KMS-11 (cell line): Measurements from ENCODE around the gene CDH4.

Source experiments
- H2AFZ ChIP-seq: fragments of 200-600 bp; sonication (generic); 2 replicates; pipeline ENCODE4 v1.6.1; 2016; ENCODE audit warnings: antibody characterized with exemption, mixed run types, low read depth
- H3K27ac ChIP-seq: fragments of 200-600 bp; sonication (generic); 2 replicates; pipeline ENCODE4 v1.6.1; 2016; ENCODE audit warnings: mild to moderate bottlenecking, mixed run types
- H3K27me3 ChIP-seq: fragments of 200-600 bp; sonication (generic); 2 replicates; pipeline ENCODE4 v1.6.1; 2017; ENCODE audit warnings: mild to moderate bottlenecking, low read depth, mixed run types, moderate library complexity; ENCODE audit not compliant: insufficient read depth
- H3K36me3 ChIP-seq: fragments of 200-600 bp; sonication (generic); 2 replicates; pipeline ENCODE4 v1.6.1; 2017; ENCODE audit warnings: mild to moderate bottlenecking, mixed run types; ENCODE audit not compliant: insufficient read depth
- H3K4me1 ChIP-seq: fragments of 200-600 bp; sonication (generic); 2 replicates; pipeline ENCODE4 v1.6.1; 2016; ENCODE audit warnings: mild to moderate bottlenecking, low read depth, mixed run types; ENCODE audit not compliant: poor library complexity, severe bottlenecking
- H3K4me2 ChIP-seq: fragments of 200-600 bp; sonication (generic); 2 replicates; pipeline ENCODE4 v1.7.0; 2016; ENCODE audit warnings: mild to moderate bottlenecking, mixed run types
- H3K4me3 ChIP-seq: fragments of 200-600 bp; sonication (generic); IDR thresholded peaks from 2 replicates; pipeline ENCODE4 v1.6.1; 2017; ENCODE audit warnings: low read depth, low read length, mixed read lengths; ENCODE audit not compliant: insufficient read depth
- H3K79me2 ChIP-seq: fragments of 200-600 bp; sonication (generic); 2 replicates; pipeline ENCODE4 v1.6.1; 2016; ENCODE audit warnings: low read depth, mixed run types; ENCODE audit not compliant: insufficient read depth
- H3K9ac ChIP-seq: fragments of 200-600 bp; sonication (generic); 2 replicates; pipeline ENCODE4 v1.6.1; 2016; ENCODE audit warnings: mild to moderate bottlenecking, mixed run types
- H4K20me1 ChIP-seq: fragments of 200-600 bp; sonication (generic); 2 replicates; pipeline ENCODE4 v1.6.1; 2016; ENCODE audit warnings: mild to moderate bottlenecking, mixed run types; ENCODE audit not compliant: insufficient read depth
- CTCF ChIP-seq: fragments of 200-600 bp; sonication (generic); conservative IDR thresholded peaks from 2 replicates; pipeline ENCODE4 v1.6.1; 2017; ENCODE audit warnings: low read depth, mild to moderate bottlenecking, antibody characterized with exemption, low read length, moderate library complexity, mixed read lengths

The CDH4 gene

DNA sequence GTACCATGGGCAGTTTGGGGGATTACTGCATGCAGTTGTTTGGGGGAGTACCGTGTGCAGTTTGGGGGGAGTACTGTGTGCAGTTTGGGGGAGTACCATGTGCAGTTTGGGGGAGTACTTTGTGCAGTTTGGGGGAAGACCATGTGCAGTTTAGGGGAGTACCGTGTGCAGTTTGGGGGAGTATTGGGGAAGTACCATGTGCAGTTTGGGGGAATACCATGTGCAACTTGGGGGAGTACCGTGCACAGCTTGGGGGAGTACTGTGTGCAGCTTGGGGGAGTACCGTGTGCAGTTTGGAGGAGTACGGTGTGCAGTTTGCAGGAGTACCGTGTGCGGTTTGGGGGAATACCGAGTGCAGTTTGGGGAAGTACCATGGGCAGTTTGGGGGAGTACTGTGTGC is 22.3 kb downstream of the CDH4 start:
- no peak overlapping the region for H3K4me3 ChIP-seq
- no peaks in the 10 kb centered on the region for H3K79me2 ChIP-seq
- H3K36me3 ChIP-seq: no peaks in the 10 kb centered on the region
- no peaks in the 10 kb centered on the region for H3K4me1 ChIP-seq
- no peak overlapping the region for H3K9ac ChIP-seq
- H3K4me2 ChIP-seq: no peak overlapping the region
- TF ChIP-seq CTCF: no peak
- no peaks in the 10 kb centered on the region; the same call in 1 of the 2 replicates for H3K27me3 ChIP-seq
- no peaks in the 10 kb centered on the region for H4K20me1 ChIP-seq
- no peak overlapping the region for H3K27ac ChIP-seq
- no peak overlapping the region for H2AFZ ChIP-seq

GRCh38 chr20:61278296-61278695 is 26.2 kb downstream of the CDH4 start:
- no peak overlapping the region for H3K9ac ChIP-seq
- no peak overlapping the region for H3K27ac ChIP-seq
- no peak overlapping the region for H2AFZ ChIP-seq
- H3K27me3 ChIP-seq: no peaks in the 10 kb centered on the region; the same call in 1 of the 2 replicates
- H4K20me1 ChIP-seq: no peaks in the 10 kb centered on the region
- H3K4me2 ChIP-seq: no peak overlapping the region
- no peaks in the 10 kb centered on the region for H3K36me3 ChIP-seq
- no peak overlapping the region for H3K4me3 ChIP-seq
- no peak for TF ChIP-seq CTCF
- H3K4me1 ChIP-seq: no peaks in the 10 kb centered on the region
- H3K79me2 ChIP-seq: no peaks in the 10 kb centered on the region

DNA sequence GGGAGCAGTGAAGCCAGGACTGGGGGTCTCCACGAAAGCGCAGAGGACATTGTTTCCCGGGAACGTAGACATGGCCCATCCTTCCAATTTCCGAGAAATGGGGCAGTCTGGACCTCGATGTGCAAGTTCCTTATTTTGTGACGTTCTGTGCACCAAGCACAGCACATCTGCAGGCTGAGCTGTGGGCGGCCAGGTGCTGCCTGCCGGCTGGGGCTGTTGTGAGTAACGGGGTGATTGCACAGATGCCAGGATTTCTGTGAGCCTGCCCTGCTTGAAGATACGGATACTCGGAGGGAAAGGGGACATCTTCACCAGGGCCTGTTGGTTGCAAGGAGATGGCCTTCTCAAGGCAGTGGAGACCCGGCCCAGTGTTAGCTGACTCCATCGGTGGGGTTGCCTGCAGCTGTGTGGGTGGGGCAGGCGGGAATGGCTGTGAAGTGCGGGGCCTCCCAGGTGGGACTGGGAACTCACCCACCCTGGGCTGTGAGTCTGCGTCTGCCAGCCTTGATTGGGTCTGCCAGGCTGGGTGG is 27.6 kb downstream of the CDH4 start:
- no peak for TF ChIP-seq CTCF
- Histone ChIP-seq H3K36me3 (no peaks in the 10 kb centered on the region), H3K4me2 (no peak overlapping the region), H3K4me3 (no peak overlapping the region), H3K4me1 (no peaks in the 10 kb centered on the region), H4K20me1 (no peaks in the 10 kb centered on the region), H3K79me2 (no peaks in the 10 kb centered on the region), H2AFZ (no peak overlapping the region), H3K9ac (no peak overlapping the region), H3K27ac (no peak overlapping the region), H3K27me3 (no peaks in the 10 kb centered on the region; the same call in 1 of the 2 replicates)

DNA sequence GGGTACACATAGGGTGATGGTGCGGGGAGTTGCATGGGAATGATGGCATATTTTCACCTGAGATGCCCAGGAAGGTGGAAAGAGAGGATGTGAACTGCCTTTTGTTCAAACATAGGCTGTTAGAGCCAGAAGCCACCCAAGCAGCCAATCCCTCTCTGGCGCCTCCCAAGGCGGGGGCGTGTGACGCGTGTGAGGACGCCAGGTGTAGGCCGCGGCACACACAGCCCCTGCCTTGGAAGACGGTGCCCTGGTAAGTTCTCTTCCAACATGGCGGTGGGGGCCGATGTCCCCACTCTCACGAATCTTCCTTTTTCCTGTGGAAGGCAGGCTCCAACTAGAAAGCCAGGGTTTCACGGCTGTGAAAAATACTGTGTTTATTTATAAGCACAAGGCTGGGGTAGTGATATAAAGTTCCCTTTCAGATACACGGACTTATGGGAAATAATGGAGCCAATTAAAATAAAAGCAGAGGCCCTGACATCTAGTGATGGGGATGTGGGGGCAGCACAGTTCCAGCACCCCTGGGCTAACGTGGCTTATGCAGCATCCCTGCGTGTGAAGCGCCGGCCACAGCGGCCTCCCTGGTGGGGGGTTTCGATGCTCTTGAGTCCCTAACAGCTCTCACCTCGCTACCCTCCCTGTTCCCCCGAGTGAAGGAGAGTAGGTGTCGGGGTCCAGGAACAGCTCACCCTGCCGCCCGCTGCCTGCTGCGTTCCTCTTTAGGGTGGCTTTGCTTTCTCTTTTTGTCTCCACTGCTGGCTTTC is 28.3 kb downstream of the CDH4 start:
- H3K79me2 ChIP-seq: no peaks in the 10 kb centered on the region
- no peak overlapping the region for H3K4me3 ChIP-seq
- H4K20me1 ChIP-seq: no peaks in the 10 kb centered on the region
- no peaks in the 10 kb centered on the region; the same call in 1 of the 2 replicates for H3K27me3 ChIP-seq
- H3K36me3 ChIP-seq: no peaks in the 10 kb centered on the region
- H3K9ac ChIP-seq: no peak overlapping the region
- no peaks in the 10 kb centered on the region for H3K4me1 ChIP-seq
- no peak overlapping the region for H3K27ac ChIP-seq
- TF ChIP-seq CTCF: no peak
- no peak overlapping the region for H2AFZ ChIP-seq
- no peak overlapping the region for H3K4me2 ChIP-seq
